Neural crest cell (in vitro differentiated cells): ENCODE measurements around the gene ADNP2. TPM values are rescaled to one million over a fixed set of nuclear protein-coding genes. Genes with fewer than 3 reads are reported as not detected.

ENCODE experiments used
- DNase-seq: peaks from one replicate; pipeline ENCODE4 v3.0.0; 2021; ENCODE audit warnings: low read depth, mixed read lengths, low spot score
- H3K27ac Mint-ChIP-seq: one replicate; pipeline ENCODE4 v1.8.0; 2021; ENCODE audit warnings: mild to moderate bottlenecking, mixed read lengths; ENCODE audit not compliant: unreplicated experiment
- H3K27me3 Mint-ChIP-seq: 2 replicates; pipeline ENCODE4 v1.8.0; 2021; ENCODE audit warnings: low read depth, mild to moderate bottlenecking, mixed read lengths
- H3K36me3 Mint-ChIP-seq: 2 replicates; pipeline ENCODE4 v1.8.0; 2021; ENCODE audit warnings: low read depth, mild to moderate bottlenecking, mixed read lengths
- H3K4me1 Mint-ChIP-seq: 2 replicates; pipeline ENCODE4 v1.8.0; 2021; ENCODE audit warnings: mixed read lengths
- H3K4me3 Mint-ChIP-seq: one replicate; pipeline ENCODE4 v1.8.0; 2021; ENCODE audit warnings: mild to moderate bottlenecking, mixed read lengths
- H3K9me3 Mint-ChIP-seq: 2 replicates; pipeline ENCODE4 v1.8.0; 2021; ENCODE audit warnings: mixed read lengths
- total RNA-seq: library from RNA; stranded (reverse); gene quantifications from 2 replicates; pipeline ENCODE4 v1.2.1, GENCODE V29; 2021
- TF ChIP-seq, protein P1 (sequence below): fragments of 200-600 bp; sonication (generic); conservative IDR thresholded peaks from 2 replicates; pipeline ENCODE4 v1.5.0; 2021; ENCODE audit warnings: antibody characterized with exemption, mild to moderate bottlenecking

The ADNP2 gene
- total RNA-seq, 1 donor from 2014 or later, result 44.0 TPM

GRCh38 chr18:80176334-80177073 lies 67.4 kb downstream of the ADNP2 start:
- H3K4me1 Mint-ChIP-seq, result peaks cover 20% of the 10 kb centered on the region
- H3K36me3 Mint-ChIP-seq, result no peaks in the 10 kb centered on the region
- no peak overlapping the region for H3K4me3 Mint-ChIP-seq
- no peak overlapping the region for H3K27ac Mint-ChIP-seq
- DNase-seq, result no peak
- TF ChIP-seq, protein P1, sequence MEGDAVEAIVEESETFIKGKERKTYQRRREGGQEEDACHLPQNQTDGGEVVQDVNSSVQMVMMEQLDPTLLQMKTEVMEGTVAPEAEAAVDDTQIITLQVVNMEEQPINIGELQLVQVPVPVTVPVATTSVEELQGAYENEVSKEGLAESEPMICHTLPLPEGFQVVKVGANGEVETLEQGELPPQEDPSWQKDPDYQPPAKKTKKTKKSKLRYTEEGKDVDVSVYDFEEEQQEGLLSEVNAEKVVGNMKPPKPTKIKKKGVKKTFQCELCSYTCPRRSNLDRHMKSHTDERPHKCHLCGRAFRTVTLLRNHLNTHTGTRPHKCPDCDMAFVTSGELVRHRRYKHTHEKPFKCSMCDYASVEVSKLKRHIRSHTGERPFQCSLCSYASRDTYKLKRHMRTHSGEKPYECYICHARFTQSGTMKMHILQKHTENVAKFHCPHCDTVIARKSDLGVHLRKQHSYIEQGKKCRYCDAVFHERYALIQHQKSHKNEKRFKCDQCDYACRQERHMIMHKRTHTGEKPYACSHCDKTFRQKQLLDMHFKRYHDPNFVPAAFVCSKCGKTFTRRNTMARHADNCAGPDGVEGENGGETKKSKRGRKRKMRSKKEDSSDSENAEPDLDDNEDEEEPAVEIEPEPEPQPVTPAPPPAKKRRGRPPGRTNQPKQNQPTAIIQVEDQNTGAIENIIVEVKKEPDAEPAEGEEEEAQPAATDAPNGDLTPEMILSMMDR, result no peak
- no peaks in the 10 kb centered on the region for H3K27me3 Mint-ChIP-seq
- no peaks in the 10 kb centered on the region for H3K9me3 Mint-ChIP-seq

DNA sequence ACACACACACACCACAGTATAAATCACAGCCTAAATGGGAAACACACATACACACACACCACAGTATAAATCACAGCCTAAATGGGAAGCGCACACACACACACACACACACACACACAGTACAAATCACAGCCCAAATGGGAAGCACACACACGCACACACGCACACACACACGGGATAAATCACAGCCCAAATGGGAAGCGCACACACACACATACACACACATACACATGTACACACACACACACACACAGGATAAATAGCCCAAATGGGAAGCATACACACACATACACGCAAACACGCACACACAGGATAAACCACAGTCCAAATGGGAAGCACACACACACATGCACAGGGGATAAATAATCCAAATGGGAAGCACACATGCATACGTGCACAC lies 68.1 kb downstream of the ADNP2 start:
- Mint-ChIP-seq H3K4me3 (no peak overlapping the region), H3K27me3 (no peaks in the 10 kb centered on the region), H3K36me3 (no peaks in the 10 kb centered on the region), H3K27ac (no peak overlapping the region), H3K9me3 (no peaks in the 10 kb centered on the region), H3K4me1 (peaks cover 17% of the 10 kb centered on the region)
- no peak for DNase-seq
- TF ChIP-seq, protein P1, result no peak

DNA sequence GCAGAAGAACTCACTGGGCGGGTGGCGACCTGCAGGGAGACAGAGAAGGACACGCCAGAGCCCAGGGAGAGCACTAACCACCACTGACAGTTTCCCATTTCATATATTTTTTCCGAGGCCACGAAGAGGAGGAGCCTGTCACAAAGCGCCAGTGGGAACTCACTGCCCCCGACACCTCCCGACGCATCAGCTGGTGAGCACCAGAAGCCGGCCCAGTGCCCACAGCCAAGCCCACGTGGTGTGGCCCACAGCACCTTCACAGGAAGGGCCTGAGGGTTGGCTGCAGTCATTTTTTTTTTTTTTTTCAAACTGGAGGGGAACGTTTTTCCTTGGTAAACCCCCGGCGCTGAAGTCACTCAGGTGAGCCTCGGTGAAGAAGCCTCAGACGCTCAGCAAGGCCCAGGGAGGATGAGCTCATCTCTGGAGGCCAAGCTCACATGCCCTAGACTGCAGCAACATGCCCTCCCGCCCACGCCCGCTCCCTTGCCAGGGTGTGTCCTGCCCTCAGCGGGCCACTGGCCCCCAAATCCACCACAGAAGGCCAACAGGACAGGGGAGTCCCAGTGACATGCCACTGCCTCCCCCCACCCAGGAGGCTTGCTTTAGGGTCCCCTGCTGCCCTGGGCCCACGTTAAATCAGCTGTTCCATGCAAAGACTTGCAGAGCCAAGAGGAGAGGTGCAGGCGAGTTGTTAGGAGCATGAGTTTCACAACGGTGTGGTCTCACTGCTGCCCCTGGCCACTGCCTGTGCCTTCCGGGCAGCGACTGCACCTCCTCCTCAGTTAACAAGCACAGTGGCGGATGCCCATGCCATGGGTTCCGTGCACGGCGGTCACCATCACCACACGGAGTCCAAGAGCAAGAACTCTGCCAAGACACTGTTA lies 70.1 kb downstream of the ADNP2 start:
- Mint-ChIP-seq H3K27me3 (no peaks in the 10 kb centered on the region), H3K27ac (peak overlapping the region; percentile 69), H3K4me3 (no peak overlapping the region), H3K4me1 (peaks cover 19% of the 10 kb centered on the region), H3K9me3 (no peaks in the 10 kb centered on the region), H3K36me3 (no peaks in the 10 kb centered on the region)
- TF ChIP-seq, protein P1, result no peak
- DNase-seq, result no peak

DNA sequence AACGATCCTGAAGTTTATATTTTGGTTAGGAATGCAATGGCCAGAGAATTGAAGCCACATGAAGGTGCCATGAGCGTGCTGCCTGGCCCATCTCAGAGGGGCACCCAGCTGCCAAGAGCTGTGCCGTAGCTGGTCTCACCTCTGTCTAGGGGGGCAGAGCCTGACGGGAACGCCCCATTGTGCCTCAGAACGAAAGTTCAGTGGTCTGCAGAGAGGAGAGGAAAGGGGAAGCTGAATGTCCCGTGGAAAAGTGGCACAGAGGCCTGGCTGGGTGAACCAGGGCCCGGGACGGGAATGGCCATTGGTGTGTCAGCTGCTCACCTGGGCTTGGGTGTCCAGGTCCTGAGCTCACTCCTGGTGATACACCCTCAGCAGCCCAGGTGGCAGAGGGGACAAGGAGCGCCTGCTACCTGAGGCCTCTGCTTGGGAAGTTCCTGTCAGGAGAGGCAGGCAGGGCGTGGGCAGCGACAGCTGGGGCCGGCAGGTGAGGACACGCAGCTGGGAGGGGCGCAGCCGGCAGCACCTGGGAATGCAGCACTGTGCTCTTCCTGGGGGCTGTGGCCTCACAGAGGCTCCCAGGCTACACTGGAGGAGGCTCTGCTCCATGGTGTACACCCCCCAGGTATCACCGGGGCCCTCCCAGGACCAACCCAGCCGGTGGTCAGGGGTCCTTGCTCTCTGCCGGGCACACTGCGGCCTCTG lies 70.9 kb downstream of the ADNP2 start:
- Mint-ChIP-seq H3K4me3 (no peak overlapping the region), H3K36me3 (no peaks in the 10 kb centered on the region), H3K4me1 (peaks cover 19% of the 10 kb centered on the region), H3K27me3 (no peaks in the 10 kb centered on the region), H3K9me3 (no peaks in the 10 kb centered on the region), H3K27ac (no peak overlapping the region)
- no peak for DNase-seq
- TF ChIP-seq, protein P1, result no peak

DNA sequence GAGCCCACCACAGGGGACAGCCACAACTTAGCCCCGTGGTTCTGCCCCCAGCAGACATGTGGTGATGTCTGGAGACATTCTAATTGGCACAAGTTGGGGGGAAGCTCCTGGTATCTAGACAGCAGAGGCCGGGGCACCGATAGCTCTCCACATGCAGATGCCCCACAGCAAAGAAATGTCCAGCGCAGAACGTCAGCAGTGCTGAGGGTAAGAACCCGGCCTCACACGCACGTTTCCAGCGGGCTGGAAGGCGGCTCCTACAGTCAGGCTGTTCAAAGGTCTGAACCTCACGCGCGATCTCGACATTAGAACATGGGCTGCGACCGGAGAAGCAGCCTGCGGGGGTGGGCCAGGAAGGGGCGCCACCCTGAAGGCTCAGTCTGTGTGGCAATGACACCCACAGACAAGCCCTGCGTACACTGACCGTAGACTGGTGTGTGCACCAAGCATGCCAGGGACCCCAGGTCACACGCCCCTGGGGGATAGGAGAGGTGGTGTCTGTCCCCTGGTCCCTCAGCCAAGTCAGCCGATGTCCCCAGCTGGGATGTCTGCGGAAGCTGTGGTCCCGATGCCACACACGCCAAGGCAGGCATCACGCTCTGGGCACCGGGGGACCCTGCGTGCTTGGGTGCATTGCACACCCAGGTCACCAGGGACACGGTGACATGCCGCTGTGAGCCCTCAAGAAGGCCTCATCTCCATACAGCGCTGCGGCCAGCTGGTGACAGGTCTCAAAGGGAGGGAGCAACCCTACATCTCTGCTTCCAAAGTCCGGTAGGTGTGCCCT lies 71.9 kb downstream of the ADNP2 start:
- TF ChIP-seq, protein P1, result no peak
- H3K27ac Mint-ChIP-seq, result no peak overlapping the region

More for the DNA sequence above, 71.9 kb downstream of the ADNP2 start:
- no peak for DNase-seq
- Mint-ChIP-seq H3K4me1 (peaks cover 13% of the 10 kb centered on the region), H3K4me3 (no peak overlapping the region), H3K9me3 (no peaks in the 10 kb centered on the region), H3K27me3 (no peaks in the 10 kb centered on the region), H3K36me3 (no peaks in the 10 kb centered on the region)
